ENCODE data around the gene AP4E1. TPM values are rescaled to one million over a fixed set of nuclear protein-coding genes. Genes with fewer than 3 reads are reported as not detected.

The AP4E1 gene
- total RNA-seq, 1 donor from 2014 or later: 10.1 TPM

GRCh38 chr15:51044037-51044727 is 135.7 kb downstream of the AP4E1 start:
- H3K27ac Mint-ChIP-seq: no peak overlapping the region
- TF ChIP-seq CTCF (conservative IDR thresholded peaks at IDR 0.05): no peak
- no peaks in the 10 kb centered on the region for H3K36me3 Mint-ChIP-seq
- no peak for DNase-seq (ENCODE audit: extremely low spot score, unreplicated experiment)
- H3K4me3 Mint-ChIP-seq: no peak overlapping the region
- peaks cover 9% of the 10 kb centered on the region for H3K4me1 Mint-ChIP-seq (ENCODE audit: unreplicated experiment)
- H3K9me3 Mint-ChIP-seq: no peaks in the 10 kb centered on the region
- no peaks in the 10 kb centered on the region for H3K27me3 Mint-ChIP-seq

- peaks cover 9% of the 10 kb centered on the region for H3K4me1 Mint-ChIP-seq (ENCODE audit: unreplicated experiment)
- H3K36me3 Mint-ChIP-seq: no peaks in the 10 kb centered on the region
- H3K9me3 Mint-ChIP-seq: no peaks in the 10 kb centered on the region
- DNase-seq (ENCODE audit: extremely low spot score, unreplicated experiment): no peak
- H3K27ac Mint-ChIP-seq: no peak overlapping the region
- H3K27me3 Mint-ChIP-seq: no peaks in the 10 kb centered on the region
- no peak for TF ChIP-seq CTCF (conservative IDR thresholded peaks at IDR 0.05)
- H3K4me3 Mint-ChIP-seq: no peak overlapping the region
Measured at GRCh38 chr15:51046016-51046415, 137.5 kb downstream of the AP4E1 start.

- Mint-ChIP-seq H3K9me3 (no peaks in the 10 kb centered on the region), H3K27me3 (no peaks in the 10 kb centered on the region), H3K4me1 (ENCODE audit: unreplicated experiment) (peaks cover 9% of the 10 kb centered on the region), H3K36me3 (no peaks in the 10 kb centered on the region), H3K27ac (no peak overlapping the region), H3K4me3 (no peak overlapping the region)
- no peak for DNase-seq (ENCODE audit: extremely low spot score, unreplicated experiment)
- no peak for TF ChIP-seq CTCF (conservative IDR thresholded peaks at IDR 0.05)
Measured at GRCh38 chr15:51046799-51047449, 138.4 kb downstream of the AP4E1 start.

GRCh38 chr15:51048308-51048707 is 139.8 kb downstream of the AP4E1 start:
- no peak overlapping the region for H3K4me3 Mint-ChIP-seq
- no peak for TF ChIP-seq CTCF (conservative IDR thresholded peaks at IDR 0.05)
- no peak overlapping the region for H3K27ac Mint-ChIP-seq
- H3K4me1 Mint-ChIP-seq (ENCODE audit: unreplicated experiment): peaks cover 9% of the 10 kb centered on the region
- no peaks in the 10 kb centered on the region for H3K9me3 Mint-ChIP-seq
- no peaks in the 10 kb centered on the region for H3K27me3 Mint-ChIP-seq
- DNase-seq (ENCODE audit: extremely low spot score, unreplicated experiment): no peak
- H3K36me3 Mint-ChIP-seq: no peaks in the 10 kb centered on the region

GRCh38 chr15:51049081-51049480 is 140.6 kb downstream of the AP4E1 start:
- H3K4me3 Mint-ChIP-seq: no peak overlapping the region
- H3K9me3 Mint-ChIP-seq: no peaks in the 10 kb centered on the region
- TF ChIP-seq CTCF (conservative IDR thresholded peaks at IDR 0.05): no peak
- H3K27ac Mint-ChIP-seq: no peak overlapping the region
- DNase-seq (ENCODE audit: extremely low spot score, unreplicated experiment): no peak
- H3K36me3 Mint-ChIP-seq: no peaks in the 10 kb centered on the region
- H3K4me1 Mint-ChIP-seq (ENCODE audit: unreplicated experiment): peaks cover 9% of the 10 kb centered on the region
- no peaks in the 10 kb centered on the region for H3K27me3 Mint-ChIP-seq

Measured in type B pancreatic cell (in vitro differentiated cells).